Neural progenitor cell (in vitro differentiated cells): ENCODE data around the gene ST8SIA3.

ENCODE experiments used
- EZH2 ChIP-seq: fragments of 200-600 bp; sonication (generic); IDR thresholded peaks from 2 replicates; pipeline ENCODE4 v1.6.1; 2017; ENCODE audit warnings: antibody characterized with exemption, mild to moderate bottlenecking, moderate library complexity
- EZH2phosphoT487 ChIP-seq: fragments of 200-600 bp; sonication (generic); IDR thresholded peaks from 2 replicates; pipeline ENCODE4 v1.6.1; 2017; ENCODE audit warnings: antibody characterized with exemption
- TF ChIP-seq, protein P1 (sequence below): fragments of 200-600 bp; sonication (generic); IDR thresholded peaks from 2 replicates; pipeline ENCODE4 v1.5.1; 2017; ENCODE audit warnings: antibody characterized with exemption, mild to moderate bottlenecking

DNA sequence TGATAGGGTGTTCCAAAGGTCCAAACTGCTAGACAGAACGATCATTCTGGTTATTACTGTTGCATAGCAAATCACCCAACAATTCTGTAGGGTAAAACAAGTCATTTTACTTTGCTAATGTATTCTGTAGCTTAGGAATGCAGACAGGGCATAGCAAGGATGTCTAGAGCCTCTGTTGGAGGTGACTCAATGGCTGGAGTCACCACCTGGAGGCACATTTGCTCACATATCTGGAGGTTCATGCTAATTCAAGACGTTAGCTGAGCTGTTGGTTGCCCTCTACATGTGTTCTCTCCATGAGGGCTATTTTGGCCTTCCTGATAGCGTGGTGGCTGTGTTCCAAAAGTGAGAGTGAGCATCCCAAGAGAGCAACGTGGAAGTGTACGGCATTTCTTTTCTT, 22.5 kb upstream of the ST8SIA3 start:
- TF ChIP-seq, protein P1, sequence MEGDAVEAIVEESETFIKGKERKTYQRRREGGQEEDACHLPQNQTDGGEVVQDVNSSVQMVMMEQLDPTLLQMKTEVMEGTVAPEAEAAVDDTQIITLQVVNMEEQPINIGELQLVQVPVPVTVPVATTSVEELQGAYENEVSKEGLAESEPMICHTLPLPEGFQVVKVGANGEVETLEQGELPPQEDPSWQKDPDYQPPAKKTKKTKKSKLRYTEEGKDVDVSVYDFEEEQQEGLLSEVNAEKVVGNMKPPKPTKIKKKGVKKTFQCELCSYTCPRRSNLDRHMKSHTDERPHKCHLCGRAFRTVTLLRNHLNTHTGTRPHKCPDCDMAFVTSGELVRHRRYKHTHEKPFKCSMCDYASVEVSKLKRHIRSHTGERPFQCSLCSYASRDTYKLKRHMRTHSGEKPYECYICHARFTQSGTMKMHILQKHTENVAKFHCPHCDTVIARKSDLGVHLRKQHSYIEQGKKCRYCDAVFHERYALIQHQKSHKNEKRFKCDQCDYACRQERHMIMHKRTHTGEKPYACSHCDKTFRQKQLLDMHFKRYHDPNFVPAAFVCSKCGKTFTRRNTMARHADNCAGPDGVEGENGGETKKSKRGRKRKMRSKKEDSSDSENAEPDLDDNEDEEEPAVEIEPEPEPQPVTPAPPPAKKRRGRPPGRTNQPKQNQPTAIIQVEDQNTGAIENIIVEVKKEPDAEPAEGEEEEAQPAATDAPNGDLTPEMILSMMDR = no peak
- TF ChIP-seq EZH2 = no peak
- TF ChIP-seq EZH2phosphoT487 = no peak
